BE2C (cell line): ENCODE measurements around the gene CD36.

Experiments
- DNase-seq: peaks from one replicate; pipeline ENCODE4 v3.0.0-alpha.2; 2020
- H3K27me3 ChIP-seq: fragments of 250-450 bp; sonication (Bioruptor Pico); 2 replicates; pipeline ENCODE4 v1.5.1; 2020; ENCODE audit warnings: mild to moderate bottlenecking
- H3K36me3 ChIP-seq: fragments of 250-450 bp; sonication (Bioruptor Pico); 2 replicates; pipeline ENCODE4 v1.5.1; 2020; ENCODE audit warnings: mild to moderate bottlenecking
- H3K4me1 ChIP-seq: fragments of 250-450 bp; sonication (Bioruptor Pico); 2 replicates; pipeline ENCODE4 v1.5.1; 2020
- H3K4me3 ChIP-seq: 2 replicates; pipeline ENCODE4 v1.5.1; 2011; ENCODE audit warnings: low read depth, low read length
- H3K9me3 ChIP-seq: fragments of 250-450 bp; sonication (Bioruptor Pico); 2 replicates; pipeline ENCODE4 v1.5.1; 2020
- CTCF ChIP-seq: IDR thresholded peaks from 2 replicates; pipeline ENCODE4 v1.5.1; 2012; ENCODE audit warnings: mild to moderate bottlenecking, low read depth, low read length

The CD36 gene

GRCh38 chr7:80678707-80679106, 40.3 kb downstream of the CD36 start:
- H3K4me1 ChIP-seq, result no peaks in the 10 kb centered on the region
- no peak for TF ChIP-seq CTCF
- H3K9me3 ChIP-seq, result no peaks in the 10 kb centered on the region
- H3K36me3 ChIP-seq, result no peaks in the 10 kb centered on the region
- no peaks in the 10 kb centered on the region for H3K27me3 ChIP-seq
- DNase-seq, result no peak
- no peak overlapping the region for H3K4me3 ChIP-seq

GRCh38 chr7:80679921-80680907, 41.8 kb downstream of the CD36 start:
- no peaks in the 10 kb centered on the region for H3K36me3 ChIP-seq
- no peak overlapping the region for H3K4me3 ChIP-seq
- no peak for DNase-seq
- H3K27me3 ChIP-seq, result no peaks in the 10 kb centered on the region
- H3K9me3 ChIP-seq, result no peaks in the 10 kb centered on the region
- H3K4me1 ChIP-seq, result no peaks in the 10 kb centered on the region
- TF ChIP-seq CTCF, result no peak

- Histone ChIP-seq H3K4me3 (no peak overlapping the region), H3K4me1 (no peaks in the 10 kb centered on the region), H3K9me3 (no peaks in the 10 kb centered on the region), H3K27me3 (no peaks in the 10 kb centered on the region), H3K36me3 (no peaks in the 10 kb centered on the region)
- TF ChIP-seq CTCF, result peak; percentile 69
- peak; percentile 27 for DNase-seq
Observed at GRCh38 chr7:80681272-80681885, 42.9 kb downstream of the CD36 start.

- Histone ChIP-seq H3K27me3 (no peaks in the 10 kb centered on the region), H3K9me3 (no peaks in the 10 kb centered on the region), H3K4me1 (no peaks in the 10 kb centered on the region), H3K36me3 (no peaks in the 10 kb centered on the region), H3K4me3 (no peak overlapping the region)
- no peak for DNase-seq
- no peak for TF ChIP-seq CTCF
Observed at GRCh38 chr7:80682744-80683143, 44.3 kb downstream of the CD36 start.

GRCh38 chr7:80686576-80686975, 48.1 kb downstream of the CD36 start:
- DNase-seq, result no peak
- H3K9me3 ChIP-seq, result no peaks in the 10 kb centered on the region
- H3K27me3 ChIP-seq, result no peaks in the 10 kb centered on the region

More at GRCh38 chr7:80686576-80686975, 48.1 kb downstream of the CD36 start:
- TF ChIP-seq CTCF, result no peak
- no peaks in the 10 kb centered on the region for H3K36me3 ChIP-seq
- no peaks in the 10 kb centered on the region for H3K4me1 ChIP-seq
- no peak overlapping the region for H3K4me3 ChIP-seq
